ENCODE measurements around the gene TBC1D24.
"Not testable (repeated sequence)": the region's sequence is repeated elsewhere in the genome, so short reads cannot be mapped to it uniquely, and the experiment has no call there.

- peak in 2 of 7 experiments; percentile 8 to 27 for TF ChIP-seq CTCF (IDR thresholded peaks at IDR 0.05)
- not testable (repeated sequence) for TF ChIP-seq POLR2A, EP300 (IDR thresholded peaks at IDR 0.05)
These were observed 65.0 kb downstream of the TBC1D24 start for GRCh38 chr16:2539845-2540458.

Data from stomach (tissue), 4 donors.